AG09309 (cell line): Measurements from ENCODE around the gene DMWD.

ENCODE experiments used
- DNase-seq: peaks from one replicate; pipeline ENCODE4 v3.0.0-alpha.2; 2010; ENCODE audit warnings: low read depth
- H3K4me3 ChIP-seq: 2 replicates; pipeline ENCODE4 v1.5.1; 2011; ENCODE audit warnings: mild to moderate bottlenecking, low read depth, low read length, moderate library complexity; ENCODE audit not compliant: control insufficient read depth
- TF ChIP-seq, protein P1 (sequence below): IDR thresholded peaks from 2 replicates; pipeline ENCODE4 v1.5.1; 2011; ENCODE audit warnings: mild to moderate bottlenecking, low read depth, low read length, inconsistent platforms; ENCODE audit not compliant: insufficient read depth, control insufficient read depth; ENCODE audit errors: missing control alignments

Gene DMWD

DNA sequence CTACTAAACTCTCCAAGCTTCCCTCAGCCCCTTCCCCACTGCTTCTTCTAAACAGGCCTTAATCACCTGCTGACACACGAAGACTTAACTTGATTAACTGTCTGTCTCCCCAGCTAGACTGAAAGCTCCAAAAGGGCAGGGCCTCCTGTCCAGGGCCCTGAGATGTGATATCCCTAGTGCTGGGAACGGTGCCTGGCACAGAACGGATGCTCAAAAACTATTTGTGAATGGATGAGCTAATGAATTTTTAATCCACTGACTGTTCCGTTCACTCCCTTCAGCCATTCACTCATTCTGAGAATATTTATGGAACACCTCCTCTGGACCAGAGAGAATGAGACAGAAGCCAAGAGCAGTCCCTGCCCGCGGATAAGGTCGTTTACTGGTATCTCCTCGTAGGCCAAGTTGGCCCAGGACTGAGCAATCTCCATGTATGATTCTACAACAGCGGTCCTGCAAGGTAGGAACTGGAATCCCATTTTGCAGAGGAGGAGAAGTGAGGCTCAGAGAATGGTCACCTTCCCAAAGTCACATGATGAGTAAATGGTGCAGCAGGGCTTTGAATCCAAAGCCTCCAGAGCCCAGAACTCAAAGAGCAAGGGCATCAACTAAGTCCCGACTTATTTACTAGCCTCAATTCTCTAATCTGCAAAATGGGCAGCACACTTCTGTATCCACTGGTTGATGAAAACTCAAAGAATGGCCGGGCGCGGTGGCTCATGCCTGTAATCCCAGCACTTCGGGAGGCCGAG lies 3.4 kb downstream of the DMWD start:
- no peak overlapping the region for H3K4me3 ChIP-seq
- no peak for DNase-seq
- TF ChIP-seq, protein P1, sequence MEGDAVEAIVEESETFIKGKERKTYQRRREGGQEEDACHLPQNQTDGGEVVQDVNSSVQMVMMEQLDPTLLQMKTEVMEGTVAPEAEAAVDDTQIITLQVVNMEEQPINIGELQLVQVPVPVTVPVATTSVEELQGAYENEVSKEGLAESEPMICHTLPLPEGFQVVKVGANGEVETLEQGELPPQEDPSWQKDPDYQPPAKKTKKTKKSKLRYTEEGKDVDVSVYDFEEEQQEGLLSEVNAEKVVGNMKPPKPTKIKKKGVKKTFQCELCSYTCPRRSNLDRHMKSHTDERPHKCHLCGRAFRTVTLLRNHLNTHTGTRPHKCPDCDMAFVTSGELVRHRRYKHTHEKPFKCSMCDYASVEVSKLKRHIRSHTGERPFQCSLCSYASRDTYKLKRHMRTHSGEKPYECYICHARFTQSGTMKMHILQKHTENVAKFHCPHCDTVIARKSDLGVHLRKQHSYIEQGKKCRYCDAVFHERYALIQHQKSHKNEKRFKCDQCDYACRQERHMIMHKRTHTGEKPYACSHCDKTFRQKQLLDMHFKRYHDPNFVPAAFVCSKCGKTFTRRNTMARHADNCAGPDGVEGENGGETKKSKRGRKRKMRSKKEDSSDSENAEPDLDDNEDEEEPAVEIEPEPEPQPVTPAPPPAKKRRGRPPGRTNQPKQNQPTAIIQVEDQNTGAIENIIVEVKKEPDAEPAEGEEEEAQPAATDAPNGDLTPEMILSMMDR, result no peak

- TF ChIP-seq, protein P1, result no peak
- DNase-seq, result no peak
- no peak overlapping the region for H3K4me3 ChIP-seq
Observed at GRCh38 chr19:45786533-45786894, 6.1 kb downstream of the DMWD start.

DNA sequence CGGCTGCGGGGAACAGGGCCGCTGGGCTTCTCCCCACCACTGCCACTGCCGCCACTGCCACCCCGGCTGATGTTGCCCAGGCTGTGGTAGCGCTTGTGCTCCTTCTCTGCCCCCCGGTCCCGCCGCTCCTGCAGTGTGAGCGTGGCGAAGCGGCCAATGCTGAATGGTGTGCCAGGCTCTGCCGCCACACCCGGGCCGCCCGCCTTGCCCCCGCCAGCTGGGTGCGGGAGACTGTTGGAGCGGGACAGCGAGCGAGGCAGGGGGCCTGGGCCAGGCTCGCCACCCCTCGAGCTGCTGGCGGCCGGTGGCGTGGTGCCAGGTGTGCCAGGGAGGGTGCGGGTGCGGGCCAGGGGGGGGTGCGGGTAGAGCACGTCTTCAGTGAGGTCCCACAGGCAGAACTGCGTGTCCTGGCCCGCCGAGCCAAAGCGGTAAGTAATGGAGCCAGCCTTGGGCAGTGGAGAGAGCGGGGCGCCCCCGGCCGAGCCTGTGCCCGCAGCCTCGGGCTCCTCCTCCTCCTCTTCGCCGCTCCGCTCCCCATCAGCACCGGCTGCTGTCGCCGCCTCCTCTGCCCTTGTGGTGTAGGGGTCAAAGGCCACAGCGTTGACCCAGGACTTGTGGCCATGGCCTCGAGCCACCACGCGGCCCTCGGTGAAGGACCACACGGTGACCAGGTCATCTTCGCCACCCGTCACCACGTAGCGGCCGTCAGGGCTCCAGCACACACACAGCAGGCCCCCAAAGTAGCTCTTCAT lies 6.7 kb downstream of the DMWD start:
- DNase-seq, result no peak
- TF ChIP-seq, protein P1, result no peak
- H3K4me3 ChIP-seq, result no peak overlapping the region

GRCh38 chr19:45785097-45785496 lies 7.5 kb downstream of the DMWD start:
- DNase-seq, result no peak
- H3K4me3 ChIP-seq, result no peak overlapping the region
- TF ChIP-seq, protein P1, result no peak

- TF ChIP-seq, protein P1, result no peak
- H3K4me3 ChIP-seq, result no peak overlapping the region
- no peak for DNase-seq
Observed at GRCh38 chr19:45784096-45784495, 8.5 kb downstream of the DMWD start.

- peak; percentile 46 for DNase-seq
- TF ChIP-seq, protein P1, result no peak
- H3K4me3 ChIP-seq, result peak overlapping the region; percentile 72
Observed at GRCh38 chr19:45782820-45783785, 9.5 kb downstream of the DMWD start.
